Glomerular visceral epithelial cell (primary cell): ENCODE data around the gene DRAM1.
"Not testable (repeated sequence)": the region's sequence is repeated elsewhere in the genome, so short reads cannot be mapped to it uniquely, and the experiment has no call there.

Experiments
- DNase-seq: peaks from one replicate; pipeline ENCODE4 v3.0.0-alpha.2; 2016; ENCODE audit errors: extremely low spot score

The DRAM1 gene

GRCh38 chr12:101859664-101860607 is 17.4 kb upstream of the DRAM1 start:
- DNase-seq: no peak

- not testable (repeated sequence) for DNase-seq
These were observed 15.7 kb upstream of the DRAM1 start for GRCh38 chr12:101861688-101862087.

- no peak for DNase-seq
These were observed 15.1 kb upstream of the DRAM1 start for GRCh38 chr12:101862245-101862644.

- DNase-seq: no peak
These were observed 13.4 kb upstream of the DRAM1 start for GRCh38 chr12:101863981-101864380.

GRCh38 chr12:101866615-101867373 is 10.6 kb upstream of the DRAM1 start:
- no peak for DNase-seq

GRCh38 chr12:101867619-101868018 is 9.8 kb upstream of the DRAM1 start:
- not testable (repeated sequence) for DNase-seq

GRCh38 chr12:101870925-101871324 is 6.5 kb upstream of the DRAM1 start:
- DNase-seq: no peak

- no peak for DNase-seq
These were observed 2.2 kb upstream of the DRAM1 start for GRCh38 chr12:101875162-101875561.

GRCh38 chr12:101876322-101876860 is 989 bp upstream of the DRAM1 start:
- no peak for DNase-seq

- DNase-seq: peak; percentile 45
These were observed 444 bp downstream of the DRAM1 start for GRCh38 chr12:101877806-101878242.

- peak; percentile 68 for DNase-seq
These were observed 952 bp downstream of the DRAM1 start for GRCh38 chr12:101878243-101878821.

- no peak for DNase-seq
These were observed 3.4 kb downstream of the DRAM1 start for GRCh38 chr12:101880769-101881168.

GRCh38 chr12:101881228-101881627 is 3.8 kb downstream of the DRAM1 start:
- DNase-seq: no peak

GRCh38 chr12:101884174-101884573 is 6.8 kb downstream of the DRAM1 start:
- no peak for DNase-seq

GRCh38 chr12:101884781-101885340 is 7.5 kb downstream of the DRAM1 start:
- DNase-seq: not testable (repeated sequence)

- DNase-seq: no peak
These were observed 8.7 kb downstream of the DRAM1 start for GRCh38 chr12:101885912-101886561.

- DNase-seq: no peak
These were observed 11.9 kb downstream of the DRAM1 start for GRCh38 chr12:101889211-101889752.

- peak; percentile 41 for DNase-seq
These were observed 14.1 kb downstream of the DRAM1 start for GRCh38 chr12:101891462-101891971.

GRCh38 chr12:101892794-101893193 is 15.4 kb downstream of the DRAM1 start:
- no peak for DNase-seq

- DNase-seq: no peak
These were observed 24.4 kb downstream of the DRAM1 start for GRCh38 chr12:101901777-101902176.

- no peak for DNase-seq
These were observed 25.3 kb downstream of the DRAM1 start for GRCh38 chr12:101902641-101903040.
